GM23248 (cell line): ENCODE data around the gene PDE8B. TPM values are rescaled to one million over a fixed set of nuclear protein-coding genes. Genes with fewer than 3 reads are reported as not detected.

Experiments used
- polyA plus RNA-seq: library from polyadenylated mRNA; unstranded; fragments of >200 nt; fragmentation: Nextera tagmentation; extraction: Ambion mirVana; gene quantifications from 2 replicates; pipeline ENCODE4 v1.2.1, GENCODE V29; 2016
- total RNA-seq: library from RNA; depleted of rRNA; stranded (reverse); fragments of >200 nt; shearing (Covaris generic); gene quantifications from 2 replicates; pipeline ENCODE4 v1.2.3, GENCODE V29; 2014; rRNA removed

The PDE8B gene
- total and polyA plus RNA-seq, 2 experiments from 2014 or later, result 0.40 TPM; not detected in 1

Other genes starting within 250 kb of the PDE8B start
- 22.4 and 25.1 TPM in 2 replicates for gene AGGF1, start 180.3 kb upstream of the PDE8B start, total RNA-seq
- gene AGGF1, start 180.3 kb upstream of the PDE8B start, polyA plus RNA-seq, result 29.4 and 32.7 TPM in 2 replicates
- gene ZBED3, start 123.4 kb upstream of the PDE8B start, total RNA-seq, result 0.54 and 0.63 TPM in 2 replicates
- gene ZBED3, start 123.4 kb upstream of the PDE8B start, polyA plus RNA-seq, result 0.37 and 0.75 TPM in 2 replicates